Heart right ventricle (tissue), 16 donors: Measurements from ENCODE around the gene CELF3. TPM values are rescaled to one million over a fixed set of nuclear protein-coding genes. Genes with fewer than 3 reads are reported as not detected.

Experiments used
- ATAC-seq, 8 donors: fragments of 200-7000 bp; cut with Tn5 transposase; one replicate each; pipeline ENCODE4 v1.9.1; 2020; ENCODE audit warnings: mild to moderate bottlenecking in 8 of 8, moderate library complexity in 8 of 8, moderate number of reproducible peaks in 1 of 8
- DNase-seq, 2 donors: peaks; one replicate each; pipeline ENCODE4 v3.0.0-alpha.2; 2020
- H3K27ac ChIP-seq, 10 donors: fragments of 200-600 bp; sonication (generic) in 2 of 10; one replicate each; pipeline versions ENCODE4 v1.5.0 to v1.8.0; 2020 to 2022; ENCODE audit warnings: mild to moderate bottlenecking in 3 of 10
- H3K27me3 ChIP-seq, 7 donors: fragments of 200-600 bp; one replicate each; pipeline ENCODE4 v1.8.0; 2021 to 2022; ENCODE audit warnings: mild to moderate bottlenecking in 2 of 7
- H3K36me3 ChIP-seq, 9 donors: fragments of 200-600 bp; sonication (generic) in 1 of 9; one replicate each; pipeline versions ENCODE4 v1.5.0 to v1.8.0; 2020 to 2022; ENCODE audit warnings: mild to moderate bottlenecking in 2 of 9
- H3K4me1 ChIP-seq, 9 donors: fragments of 200-600 bp; sonication (generic) in 1 of 9; one replicate each; pipeline versions ENCODE4 v1.5.0 to v1.8.0; 2020 to 2022; ENCODE audit warnings: mild to moderate bottlenecking in 4 of 9
- H3K4me3 ChIP-seq, 10 donors: fragments of 200-600 bp; sonication (generic) in 2 of 10; one replicate each; pipeline versions ENCODE4 v1.5.0 to v1.8.0; 2020 to 2022; ENCODE audit warnings: mild to moderate bottlenecking in 7 of 10, moderate library complexity in 2 of 10
- H3K9me3 ChIP-seq, 11 donors: fragments of 200-600 bp in 10 of 11; sonication (generic) in 2 of 11; one replicate each; pipeline versions ENCODE4 v1.5.0 to v1.8.0; 2013 to 2022; ENCODE audit warnings: mild to moderate bottlenecking in 2 of 11, control low read depth in 1 of 11, moderate library complexity in 1 of 11
- CTCF ChIP-seq, 9 donors: fragments of 200-600 bp; sonication (generic) in 2 of 9; IDR thresholded peaks; one replicate each; pipeline versions ENCODE4 v1.5.0 to v1.8.0; 2021 to 2022; ENCODE audit warnings: antibody characterized with exemption in 9 of 9, mild to moderate bottlenecking in 5 of 9, moderate library complexity in 1 of 9
- WGBS, 2 donors: extraction: QIAGEN DNeasy Blood & Tissue Kit; methylation state at CpG; one replicate each; pipeline ENCODE4 v1.1.7; 2013; ENCODE audit warnings: inconsistent platforms in 1 of 2; 5-methylcytosine and 5-hydroxymethylcytosine counted together
- intact Hi-C, 10 donors: fragments of 100-400 bp; cut with DNase I; formaldehyde crosslinking; loops; one replicate each; pipeline versions ENCODE4 v1.11.1 to v1.14.2; 2022
- polyA plus RNA-seq, 2 donors: library from polyadenylated mRNA; stranded (reverse); fragments of 200-250 nt; gene quantifications; one replicate each; pipeline ENCODE4 v1.2.3, GENCODE V29; 2013
- total RNA-seq, 10 donors: library from RNA; stranded (reverse); fragmentation: NEBNext Ultra II Directional in 3 of 10; extraction: Animal tissue kit (Norgen Biotek cat#: 25700) in 3 of 10; gene quantifications; one replicate each; pipeline versions ENCODE4 v1.2.1 to v1.2.4, GENCODE V29; 2021 to 2023
- donor health status: Arrhythmogenic right ventricular cardiomyopathy.
- donor health status: ischemic (EF 13 %, LVEDD 7.1; RV severe dilation, severe dysfunction).
- donor health status: healthy with polysubstance abuse.
- donor health status: DM: no; HTN: yes; CAD: no.
- donor health status: DM: no; HTN: no; CAD: no.
- donor health status: ischemic (EF 25% LVEDD 6.9; RV normal size, moderate dysfunction).
- donor health status: ischemic (EF 25% LVEDD 5.7; RV mildly dilated, moderate dysfunction).
- donor health status: healthy.
- donor health status: DM: yes; HTN: yes; CAD: no.
- donor health status: Ischemic cardiomyopathy.
- donor health status: ischemic (EF 35%, LVEDD 5.7; RV mildly dilated, moderate dysfunction).
- donor health status: nonischemic (EF 11% LVEDD 7.7; RV severe dilation, severe dysfunction).
- donor health status: DM: yes; HTN: yes; CAD: no.
- donor health status: PGD.
- donor health status: ischemic (EF 29% LVEDD 5.4; RV normal size, mild dysfunction).
- donor health status: nonischemic (EF 23%, LVEDD 6.1; RV moderate dilation, normal function).

CELF3 gene
- total and polyA plus RNA-seq, 12 donors: 0.04 TPM; not detected in 11

GRCh38 chr1:151701515-151701914 lies 15.1 kb downstream of the CELF3 start:
- Histone ChIP-seq H3K27me3 (no peaks in the 10 kb centered on the region), H3K27ac (no peak overlapping the region), H3K9me3 (no peaks in the 10 kb centered on the region), H3K36me3 (peaks cover 0 to 56% (median 24%) of the 10 kb centered on the region in 9 donors), H3K4me3 (no peak overlapping the region), H3K4me1 (no peaks in the 10 kb centered on the region)
- TF ChIP-seq CTCF (IDR thresholded peaks at IDR 0.05): no peak
- WGBS, 2 donors: 98 to 100% methylated on average over 5 of the region's 5 CpGs
- intact Hi-C loops: no loop called here
- DNase-seq: no peak
- no peak for ATAC-seq

- no peaks in the 10 kb centered on the region for H3K27me3 ChIP-seq
- 76 to 85% methylated on average over 4 of the region's 4 CpGs for WGBS, 2 donors
- H3K4me1 ChIP-seq: peaks cover 0 to 13% (median 0%) of the 10 kb centered on the region in 9 donors
- H3K4me3 ChIP-seq: no peak overlapping the region
- intact Hi-C loops: loop anchor here in 7 of 10 donors (2.0 to 10.0 kb wide), 7 partner anchors 34 to 144 kb away; partner anchors contain the start of genes C2CD4D (in 2 of the 7), RORC (in 1 of the 7) and SNX27 (in 1 of the 7)
- ATAC-seq (no peak), DNase-seq (no peak)
- TF ChIP-seq CTCF (IDR thresholded peaks at IDR 0.05): peak in 7 of 9 donors; percentile 44 to 61 (median 53)
- H3K36me3 ChIP-seq: peaks cover 0 to 69% (median 20%) of the 10 kb centered on the region in 9 donors
- no peak overlapping the region for H3K27ac ChIP-seq
- no peaks in the 10 kb centered on the region for H3K9me3 ChIP-seq
Measured at GRCh38 chr1:151693057-151693651, 23.4 kb downstream of the CELF3 start.

- ATAC-seq: no peak
- Histone ChIP-seq H3K27ac (no peak overlapping the region), H3K9me3 (no peaks in the 10 kb centered on the region), H3K4me1 (peaks cover 0 to 13% (median 0%) of the 10 kb centered on the region in 9 donors), H3K4me3 (no peak overlapping the region), H3K27me3 (no peaks in the 10 kb centered on the region), H3K36me3 (peaks cover 0 to 67% (median 18%) of the 10 kb centered on the region in 9 donors)
- no peak for DNase-seq
- TF ChIP-seq CTCF (IDR thresholded peaks at IDR 0.05): no peak
- intact Hi-C loops: loop anchor here in 7 of 10 donors (2.0 to 10.0 kb wide), 7 partner anchors 35 to 145 kb away; partner anchors contain the start of genes C2CD4D (in 2 of the 7), RORC (in 1 of the 7) and SNX27 (in 1 of the 7)
- WGBS, 2 donors: 82 to 91% methylated on average over 3 of the region's 3 CpGs
Measured at GRCh38 chr1:151692226-151692625, 24.4 kb downstream of the CELF3 start.

- DNase-seq: no peak
- WGBS, 2 donors: 64 to 67% methylated on average over 4 of the region's 4 CpGs
- no peak for TF ChIP-seq CTCF (IDR thresholded peaks at IDR 0.05)
- H3K4me1 ChIP-seq: peaks cover 0 to 13% (median 0%) of the 10 kb centered on the region in 9 donors
- H3K36me3 ChIP-seq: peaks cover 0 to 69% (median 12%) of the 10 kb centered on the region in 9 donors
- intact Hi-C loops: no loop called here
- no peak overlapping the region for H3K27ac ChIP-seq
- no peaks in the 10 kb centered on the region for H3K9me3 ChIP-seq
- H3K27me3 ChIP-seq: no peaks in the 10 kb centered on the region
- ATAC-seq: peak in 1 of 8 donors; percentile 47
- no peak overlapping the region for H3K4me3 ChIP-seq
Measured at GRCh38 chr1:151689494-151689893, 27.1 kb downstream of the CELF3 start.
